Neural progenitor cell (in vitro differentiated cells): ENCODE measurements around the gene HYOU1. TPM values are rescaled to one million over a fixed set of nuclear protein-coding genes. Genes with fewer than 3 reads are reported as not detected.

ENCODE experiments used
- DNase-seq: peaks from one replicate; pipeline ENCODE4 v3.0.0-alpha.2; 2016; ENCODE audit warnings: low spot score
- H2AFZ ChIP-seq: fragments of 200-600 bp; sonication (generic); replicated peaks from 2 replicates; pipeline ENCODE4 v1.6.1; 2016; ENCODE audit warnings: antibody characterized with exemption
- H3F3A ChIP-seq: fragments of 200-600 bp; sonication (generic); 2 replicates; pipeline ENCODE4 v1.6.1; 2016; ENCODE audit warnings: antibody characterized with exemption, low read depth
- H3K27ac ChIP-seq: fragments of 200-600 bp; sonication (generic); 2 replicates; pipeline ENCODE4 v1.5.1; 2016; ENCODE audit warnings: mild to moderate bottlenecking
- H3K27me3 ChIP-seq: fragments of 200-600 bp; sonication (generic); 2 replicates; pipeline ENCODE4 v1.6.1; 2016; ENCODE audit warnings: mild to moderate bottlenecking, moderate library complexity
- H3K36me3 ChIP-seq: fragments of 200-600 bp; sonication (generic); 2 replicates; pipeline ENCODE4 v1.5.1; 2016
- H3K4me1 ChIP-seq: fragments of 200-600 bp; sonication (generic); 2 replicates; pipeline ENCODE4 v1.6.1; 2016; ENCODE audit warnings: mixed run types
- H3K4me2 ChIP-seq: fragments of 200-600 bp; sonication (generic); 2 replicates; pipeline ENCODE4 v1.6.1; 2016
- H3K4me3 ChIP-seq: fragments of 200-600 bp; sonication (generic); 2 replicates; pipeline ENCODE4 v1.5.1; 2016
- H3K79me2 ChIP-seq: fragments of 200-600 bp; sonication (generic); 2 replicates; pipeline ENCODE4 v1.6.1; 2016; ENCODE audit warnings: low read depth
- H3K9ac ChIP-seq: fragments of 200-600 bp; sonication (generic); 2 replicates; pipeline ENCODE4 v1.6.1; 2016
- H3K9me3 ChIP-seq: fragments of 200-600 bp; sonication (generic); 2 replicates; pipeline ENCODE4 v1.5.1; 2016; ENCODE audit warnings: low read depth
- H4K20me1 ChIP-seq: fragments of 200-600 bp; sonication (generic); 2 replicates; pipeline ENCODE4 v1.6.1; 2016; ENCODE audit warnings: low read depth
- H3K27ac Mint-ChIP-seq: 3 replicates; pipeline ENCODE4 v1.8.0; 2021; ENCODE audit warnings: mixed read lengths
- H3K27me3 Mint-ChIP-seq: 2 replicates; pipeline ENCODE4 v1.8.0; 2022; ENCODE audit warnings: low read depth, mild to moderate bottlenecking, inconsistent platforms, moderate library complexity, mixed read lengths; ENCODE audit not compliant: insufficient read depth
- H3K36me3 Mint-ChIP-seq: 3 replicates; pipeline ENCODE4 v1.8.0; 2021; ENCODE audit warnings: mixed read lengths
- H3K4me1 Mint-ChIP-seq: 3 replicates; pipeline ENCODE4 v1.8.0; 2021; ENCODE audit warnings: mixed read lengths
- H3K4me3 Mint-ChIP-seq: 3 replicates; pipeline ENCODE4 v1.8.0; 2021; ENCODE audit warnings: mild to moderate bottlenecking, moderate library complexity, mixed read lengths
- H3K9me3 Mint-ChIP-seq: 3 replicates; pipeline ENCODE4 v1.8.0; 2020; ENCODE audit warnings: mixed read lengths
- CTCF ChIP-seq: fragments of 200-600 bp; sonication (generic); IDR thresholded peaks from 2 replicates; pipeline ENCODE4 v1.5.1; 2017; ENCODE audit warnings: antibody characterized with exemption, mild to moderate bottlenecking
- EZH2 ChIP-seq: fragments of 200-600 bp; sonication (generic); IDR thresholded peaks from 2 replicates; pipeline ENCODE4 v1.6.1; 2017; ENCODE audit warnings: antibody characterized with exemption, mild to moderate bottlenecking, moderate library complexity
- EZH2phosphoT487 ChIP-seq: fragments of 200-600 bp; sonication (generic); IDR thresholded peaks from 2 replicates; pipeline ENCODE4 v1.6.1; 2017; ENCODE audit warnings: antibody characterized with exemption
- total RNA-seq: library from RNA; depleted of rRNA; stranded (reverse); fragments of >200 nt; gene quantifications from 2 replicates; pipeline ENCODE4 v1.2.3, GENCODE V29; 2015; ENCODE audit warnings: low replicate concordance

Gene HYOU1
- total RNA-seq, 1 donor from 2014 or later, result 129 TPM

GRCh38 chr11:119101759-119102423, 44.9 kb upstream of the HYOU1 start, which contains the start of gene DPAGT1:
DPAGT1 (minus strand) TSS chr11:119101853; CDS start chr11:119101655, 198 bp downstream.
- peak; percentile 96 for DNase-seq
- Histone ChIP-seq H3F3A (peaks cover 40% of the 10 kb centered on the region), H3K36me3 (no peaks in the 10 kb centered on the region), H3K9me3 (no peaks in the 10 kb centered on the region), H2AFZ (peak within 1 kb of the TSS; percentile 98), H3K9ac (peak within 1 kb of the TSS; percentile 85), H3K27ac (peak within 1 kb of the TSS; percentile 97), H3K27me3 (no peaks in the 10 kb centered on the region), H3K4me3 (peak within 1 kb of the TSS; percentile 89), H3K4me2 (peak within 1 kb of the TSS; percentile 99), H3K4me1 (peaks cover 9% of the 10 kb centered on the region), H4K20me1 (no peaks in the 10 kb centered on the region), H3K79me2 (peaks cover 29% of the 10 kb centered on the region)
- TF ChIP-seq CTCF, result no peak
- no peak for TF ChIP-seq EZH2phosphoT487
- TF ChIP-seq EZH2, result no peak
- peaks cover 18% of the 10 kb centered on the region for H3K36me3 Mint-ChIP-seq
- peak within 1 kb of the TSS; percentile 99 for H3K27ac Mint-ChIP-seq
- peaks cover 42% of the 10 kb centered on the region for H3K4me1 Mint-ChIP-seq
- no peaks in the 10 kb centered on the region for H3K9me3 Mint-ChIP-seq
- H3K4me3 Mint-ChIP-seq, result peak within 1 kb of the TSS; percentile 93
- peaks cover 2% of the 10 kb centered on the region for H3K27me3 Mint-ChIP-seq

- Histone ChIP-seq H3K27ac (peak overlapping the region; percentile 97), H3K4me2 (peak overlapping the region; percentile 99), H3K4me1 (peaks cover 9% of the 10 kb centered on the region), H4K20me1 (no peaks in the 10 kb centered on the region), H3K36me3 (no peaks in the 10 kb centered on the region), H3K9me3 (no peaks in the 10 kb centered on the region), H3K9ac (peak overlapping the region; percentile 85), H3F3A (peaks cover 42% of the 10 kb centered on the region), H3K27me3 (no peaks in the 10 kb centered on the region), H3K4me3 (peak overlapping the region; percentile 89), H3K79me2 (peaks cover 29% of the 10 kb centered on the region), H2AFZ (peak overlapping the region; percentile 98)
- peak; percentile 48 for DNase-seq
- Mint-ChIP-seq H3K27ac (peak overlapping the region; percentile 99), H3K36me3 (peaks cover 22% of the 10 kb centered on the region), H3K4me1 (peaks cover 39% of the 10 kb centered on the region), H3K9me3 (no peaks in the 10 kb centered on the region), H3K4me3 (peak overlapping the region; percentile 93), H3K27me3 (peaks cover 3% of the 10 kb centered on the region)
- no peak for TF ChIP-seq EZH2phosphoT487
- TF ChIP-seq EZH2, result no peak
- TF ChIP-seq CTCF, result peak; percentile 25
These were observed 44.2 kb upstream of the HYOU1 start for GRCh38 chr11:119100994-119101758.

- no peaks in the 10 kb centered on the region for H3K9me3 Mint-ChIP-seq
- Histone ChIP-seq H3K4me2 (peak overlapping the region; percentile 99), H3K27ac (no peak overlapping the region), H3K79me2 (peaks cover 33% of the 10 kb centered on the region), H3K4me1 (peaks cover 9% of the 10 kb centered on the region), H3K36me3 (no peaks in the 10 kb centered on the region), H2AFZ (no peak overlapping the region), H3K9ac (peak overlapping the region; percentile 85), H3K9me3 (no peaks in the 10 kb centered on the region), H3K4me3 (peak overlapping the region; percentile 89), H4K20me1 (no peaks in the 10 kb centered on the region), H3K27me3 (no peaks in the 10 kb centered on the region), H3F3A (peaks cover 44% of the 10 kb centered on the region)
- peaks cover 7% of the 10 kb centered on the region for H3K27me3 Mint-ChIP-seq
- peak overlapping the region; percentile 93 for H3K4me3 Mint-ChIP-seq
- peak; percentile 55 for DNase-seq
- peak; percentile 59 for TF ChIP-seq CTCF
- TF ChIP-seq EZH2phosphoT487, result no peak
- no peak overlapping the region for H3K27ac Mint-ChIP-seq
- peaks cover 22% of the 10 kb centered on the region for H3K36me3 Mint-ChIP-seq
- H3K4me1 Mint-ChIP-seq, result peaks cover 43% of the 10 kb centered on the region
These were observed 43.4 kb upstream of the HYOU1 start for GRCh38 chr11:119100246-119100970.
